ENCODE results near the gene SMC1B. TPM values are rescaled to one million over a fixed set of nuclear protein-coding genes. Genes with fewer than 3 reads are reported as not detected.
"Not testable (repeated sequence)": the region's sequence is repeated elsewhere in the genome, so short reads cannot be mapped to it uniquely, and the experiment has no call there.

SMC1B gene
- total RNA-seq, 1 donor from 2014 or later, result not detected

- DNase-seq (ENCODE audit: low read depth) (no peak), FAIRE-seq (no peak)
- no peak overlapping the region for H3K4me3 ChIP-seq (ENCODE audit: low read depth, low read length)
- no peak for TF ChIP-seq CTCF (IDR thresholded peaks at IDR 0.05; ENCODE audit: insufficient read depth, low read length, severe bottlenecking)
- no peaks in the 10 kb centered on the region for H3K27me3 ChIP-seq (ENCODE audit: control insufficient read depth, insufficient read depth, low read length)
- no peaks in the 10 kb centered on the region for H3K36me3 ChIP-seq (ENCODE audit: control insufficient read depth, insufficient read depth, low read length)
Observed at GRCh38 chr22:45381348-45381747, 32.1 kb downstream of the SMC1B start.

- FAIRE-seq, result no peak
- no peak for TF ChIP-seq CTCF (IDR thresholded peaks at IDR 0.05; ENCODE audit: insufficient read depth, low read length, severe bottlenecking)
- H3K36me3 ChIP-seq (ENCODE audit: control insufficient read depth, insufficient read depth, low read length), result no peaks in the 10 kb centered on the region
- H3K27me3 ChIP-seq (ENCODE audit: control insufficient read depth, insufficient read depth, low read length), result no peaks in the 10 kb centered on the region
- no peak for DNase-seq (ENCODE audit: low read depth)
- H3K4me3 ChIP-seq (ENCODE audit: low read depth, low read length), result no peak overlapping the region
Observed at GRCh38 chr22:45376703-45377102, 36.7 kb downstream of the SMC1B start.

- TF ChIP-seq CTCF (IDR thresholded peaks at IDR 0.05; ENCODE audit: insufficient read depth, low read length, severe bottlenecking), result no peak
- H3K27me3 ChIP-seq (ENCODE audit: control insufficient read depth, insufficient read depth, low read length), result no peaks in the 10 kb centered on the region
- no peaks in the 10 kb centered on the region for H3K36me3 ChIP-seq (ENCODE audit: control insufficient read depth, insufficient read depth, low read length)
- FAIRE-seq (no peak), DNase-seq (ENCODE audit: low read depth) (no peak)
- H3K4me3 ChIP-seq (ENCODE audit: low read depth, low read length), result no peak overlapping the region
Observed at GRCh38 chr22:45376009-45376408, 37.4 kb downstream of the SMC1B start.

GRCh38 chr22:45373592-45373991 is 39.8 kb downstream of the SMC1B start:
- not testable (repeated sequence) for H3K36me3 ChIP-seq (ENCODE audit: control insufficient read depth, insufficient read depth, low read length); DNase-seq (ENCODE audit: low read depth); H3K27me3 ChIP-seq (ENCODE audit: control insufficient read depth, insufficient read depth, low read length); FAIRE-seq; H3K4me3 ChIP-seq (ENCODE audit: low read depth, low read length)

GRCh38 chr22:45366713-45367112 is 46.7 kb downstream of the SMC1B start:
- Histone ChIP-seq H3K36me3 (ENCODE audit: control insufficient read depth, insufficient read depth, low read length) (no peaks in the 10 kb centered on the region), H3K27me3 (ENCODE audit: control insufficient read depth, insufficient read depth, low read length) (no peaks in the 10 kb centered on the region), H3K4me3 (ENCODE audit: low read depth, low read length) (no peak overlapping the region)
- TF ChIP-seq CTCF (IDR thresholded peaks at IDR 0.05; ENCODE audit: insufficient read depth, low read length, severe bottlenecking), result no peak
- FAIRE-seq (no peak), DNase-seq (ENCODE audit: low read depth) (no peak)

- H3K27me3 ChIP-seq (ENCODE audit: control insufficient read depth, insufficient read depth, low read length), result peaks cover 2% of the 10 kb centered on the region
- no peaks in the 10 kb centered on the region for H3K36me3 ChIP-seq (ENCODE audit: control insufficient read depth, insufficient read depth, low read length)
- H3K4me3 ChIP-seq (ENCODE audit: low read depth, low read length), result no peak overlapping the region
- TF ChIP-seq CTCF (IDR thresholded peaks at IDR 0.05; ENCODE audit: insufficient read depth, low read length, severe bottlenecking), result no peak
- no peak for DNase-seq (ENCODE audit: low read depth)
- FAIRE-seq, result no peak
Observed at GRCh38 chr22:45359627-45360026, 53.8 kb downstream of the SMC1B start.

Data from bronchial epithelial cell (primary cell).